NCI-H1436 (cell line): Measurements from ENCODE around the gene CYP2B6.
"Not testable (repeated sequence)": the region's sequence is repeated elsewhere in the genome, so short reads cannot be mapped to it uniquely, and the experiment has no call there.

Experiments
- DNase-seq: peaks from one replicate; lab custom pipeline; 2025; lab: John Stamatoyannopoulos, UW

CYP2B6 gene

DNA sequence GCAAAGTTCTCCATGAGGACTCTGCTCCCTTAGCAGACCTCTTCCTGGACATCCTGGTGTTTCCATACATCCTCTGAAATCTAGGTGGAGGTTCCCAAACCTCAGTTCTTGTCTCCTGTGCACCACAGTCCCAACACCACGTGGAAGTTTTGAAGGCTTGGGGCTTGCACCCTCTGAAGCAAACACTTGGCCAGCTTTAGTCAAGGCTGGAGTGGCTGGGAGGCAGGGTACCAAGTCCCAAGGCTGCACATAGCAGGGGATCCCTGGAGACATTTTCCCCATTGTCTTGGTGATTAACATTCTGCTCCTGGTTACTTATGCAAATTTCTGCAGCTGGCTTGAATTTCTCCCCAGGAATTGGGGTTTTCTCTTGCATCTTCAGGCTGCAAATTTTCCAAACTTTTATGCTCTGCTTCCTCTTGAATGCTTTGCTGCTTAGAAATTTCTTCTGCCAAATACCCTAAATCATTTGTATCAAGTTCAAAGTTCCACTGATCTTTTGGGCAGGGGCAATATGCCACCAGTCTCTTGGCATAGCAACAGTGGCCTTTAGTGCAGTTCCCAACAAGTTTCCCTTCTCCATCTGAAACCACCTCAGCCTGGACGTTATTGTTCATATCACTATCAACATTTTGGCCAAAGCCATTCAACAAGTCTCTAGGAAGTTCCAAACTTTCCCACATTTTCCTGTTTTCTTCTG lies 10.2 kb upstream of the CYP2B6 start:
- DNase-seq: not testable (repeated sequence)

DNA sequence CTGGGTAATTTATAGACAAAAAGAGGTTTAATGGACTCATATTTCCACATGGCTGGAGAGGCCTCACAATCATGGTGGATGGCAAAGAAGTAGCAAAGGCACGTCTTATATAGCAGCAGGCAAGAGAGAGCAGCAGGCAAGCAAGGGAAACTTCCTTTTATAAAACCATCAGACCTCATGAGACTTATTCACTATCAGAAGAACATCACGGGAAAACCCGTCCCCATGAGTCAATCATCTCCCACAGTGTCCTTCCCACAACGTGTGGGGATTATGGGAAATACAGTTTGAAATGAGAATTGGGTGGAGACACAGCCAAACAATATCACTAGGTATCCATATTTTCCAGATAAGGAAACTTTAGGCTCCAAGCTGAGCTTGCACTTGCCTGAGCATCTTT lies 9.5 kb upstream of the CYP2B6 start:
- no peak for DNase-seq

DNA sequence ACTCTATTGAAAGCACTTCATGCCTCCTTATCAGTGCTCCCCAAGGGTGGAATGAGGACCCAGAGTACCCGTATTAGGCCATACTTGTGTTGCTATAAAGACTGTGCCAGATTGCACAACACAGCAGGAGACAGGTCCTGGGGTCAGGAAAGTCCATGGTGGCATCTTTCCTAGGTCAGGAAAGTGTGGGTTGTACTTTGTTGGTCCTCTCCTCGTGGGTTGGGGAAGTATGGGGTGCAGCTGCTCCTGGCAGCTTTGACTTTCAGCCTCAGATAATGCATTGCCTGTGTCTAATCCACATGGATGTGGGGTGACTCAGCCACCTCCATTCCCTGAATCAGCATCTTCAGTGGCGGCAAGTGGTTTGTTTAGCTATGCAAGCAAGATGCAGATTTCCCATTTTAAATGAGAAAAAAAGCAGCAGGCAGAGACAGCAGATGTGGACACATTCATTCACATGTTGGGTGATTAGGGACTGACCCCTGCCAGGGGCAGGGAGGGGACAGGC lies 8.4 kb upstream of the CYP2B6 start:
- no peak for DNase-seq

DNA sequence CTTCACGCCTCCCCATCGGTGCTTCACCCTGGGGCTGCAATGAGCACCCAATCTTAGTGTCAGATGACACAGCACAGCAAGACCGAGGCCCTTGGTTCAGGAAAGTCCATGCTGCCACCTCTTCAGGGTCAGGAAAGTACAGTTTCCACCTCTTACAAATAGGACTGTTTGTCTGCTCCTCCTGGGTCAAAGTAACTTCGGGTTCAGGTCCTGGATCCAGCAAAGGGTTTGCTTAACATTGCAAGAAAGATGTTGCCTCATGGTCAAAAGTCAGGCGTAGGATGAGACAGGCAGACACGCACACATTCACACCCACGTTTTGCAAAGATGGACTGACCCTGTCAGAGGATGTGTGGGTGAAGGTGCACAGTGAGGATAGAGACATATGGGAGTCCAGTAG lies 1.6 kb upstream of the CYP2B6 start:
- DNase-seq: no peak

DNA sequence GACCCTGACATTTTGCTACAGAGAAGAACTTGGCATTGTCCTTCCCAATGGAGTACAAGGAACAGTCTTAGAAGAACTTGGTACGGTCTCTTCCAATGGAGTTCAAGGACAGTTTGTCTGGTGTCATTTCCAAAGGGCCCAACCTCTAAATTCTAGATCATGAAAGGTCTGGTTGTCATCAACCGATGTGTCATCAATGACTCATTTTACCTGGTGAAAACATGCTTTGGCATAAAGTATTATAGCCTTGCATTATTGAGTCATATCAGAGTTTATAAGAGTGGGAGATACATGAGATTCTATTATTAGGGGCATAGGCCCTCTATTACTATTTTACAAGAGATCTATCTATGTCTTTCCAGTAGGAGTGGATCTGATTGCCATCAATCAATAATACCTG lies 4.3 kb downstream of the CYP2B6 start:
- DNase-seq: no peak

DNA sequence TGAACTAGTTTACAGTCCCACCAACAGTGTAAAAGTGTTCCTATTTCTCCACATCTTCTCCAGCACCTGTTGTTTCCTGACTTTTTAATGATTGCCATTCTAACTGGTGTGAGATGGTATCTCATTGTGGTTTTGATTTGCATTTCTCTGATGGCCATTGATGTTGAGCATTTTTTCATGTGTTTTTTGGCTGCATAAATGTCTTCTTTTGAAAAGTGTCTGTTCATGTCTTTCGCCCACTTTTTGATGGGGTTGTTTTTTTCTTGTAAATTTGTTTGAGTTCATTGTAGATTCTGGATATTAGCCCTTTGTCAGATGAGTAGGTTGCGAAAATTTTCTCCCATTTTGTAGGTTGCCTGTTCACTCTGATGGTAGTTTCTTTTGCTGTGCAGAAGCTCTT lies 7.9 kb downstream of the CYP2B6 start:
- DNase-seq: not testable (repeated sequence)

DNA sequence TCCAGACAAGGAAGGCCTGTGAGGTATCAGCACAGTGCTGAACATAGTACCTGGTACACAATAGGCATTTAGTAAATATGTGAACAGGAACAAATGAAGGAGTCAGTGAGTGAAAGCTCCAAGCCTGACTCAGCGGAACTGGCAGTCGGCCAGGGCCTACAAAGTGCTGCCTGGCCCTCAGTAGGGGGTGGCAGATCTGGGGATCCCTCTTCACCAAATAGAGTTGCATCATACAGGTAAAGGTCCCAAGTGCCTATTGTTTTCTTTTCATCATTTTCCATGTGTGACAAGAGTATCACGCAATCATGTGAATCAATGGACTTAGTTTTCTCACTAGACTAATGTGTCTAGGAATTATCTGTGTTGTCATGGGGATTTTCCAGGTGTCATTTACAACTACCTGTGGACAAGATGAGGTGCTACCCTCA lies 9.2 kb downstream of the CYP2B6 start:
- no peak for DNase-seq

DNA sequence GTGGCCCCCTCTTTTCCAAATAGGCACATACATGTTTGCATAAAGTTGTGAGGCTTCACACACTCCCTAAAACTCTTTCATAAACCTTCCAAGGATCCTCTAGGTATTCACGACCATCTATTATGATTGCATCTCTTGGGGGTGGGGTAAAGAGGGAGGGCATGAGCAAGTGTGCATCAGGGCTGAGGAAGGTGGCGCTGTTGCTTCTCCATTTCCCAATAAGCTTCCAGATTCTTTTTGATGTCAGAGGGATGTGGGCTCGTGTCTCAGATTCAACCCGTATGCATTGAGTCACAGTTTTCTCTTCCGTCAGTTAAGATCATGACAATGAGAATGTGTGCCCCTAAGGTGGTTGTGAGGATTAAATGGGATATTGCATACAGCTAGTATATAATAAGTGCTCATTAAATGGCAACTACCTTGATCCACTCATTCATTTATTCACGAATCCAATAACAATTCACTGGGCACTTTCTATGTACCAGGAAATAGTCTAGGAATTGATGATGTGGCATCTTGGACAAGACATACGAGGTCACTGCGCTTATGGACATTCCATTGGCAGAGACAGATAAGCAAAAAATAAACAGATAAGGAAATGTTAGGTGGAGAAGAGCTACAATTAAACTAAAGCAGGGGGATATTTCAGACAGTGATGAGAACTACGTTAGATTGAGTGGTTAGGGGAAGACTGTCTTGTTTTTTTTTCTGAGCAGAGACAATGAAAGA lies 10.3 kb downstream of the CYP2B6 start:
- no peak for DNase-seq

DNA sequence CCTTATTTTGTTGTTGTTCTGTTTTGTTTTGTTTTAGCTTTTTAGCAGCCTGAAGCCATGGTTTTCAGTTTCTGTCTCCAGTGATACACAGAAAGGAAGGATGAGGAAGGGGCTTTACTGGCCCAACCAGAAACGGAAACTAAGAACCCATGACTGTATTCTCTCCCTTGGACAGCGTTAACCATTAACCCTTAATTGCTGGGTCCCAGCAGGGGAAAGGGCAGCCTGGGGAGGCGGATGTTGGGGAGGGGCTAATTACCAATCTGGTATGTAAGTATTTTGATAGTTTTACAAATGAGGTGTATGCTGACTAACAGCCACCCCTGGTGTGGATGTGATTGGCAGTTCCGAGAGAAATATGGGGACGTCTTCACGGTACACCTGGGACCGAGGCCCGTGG lies 12.6 kb downstream of the CYP2B6 start:
- DNase-seq: not testable (repeated sequence)

DNA sequence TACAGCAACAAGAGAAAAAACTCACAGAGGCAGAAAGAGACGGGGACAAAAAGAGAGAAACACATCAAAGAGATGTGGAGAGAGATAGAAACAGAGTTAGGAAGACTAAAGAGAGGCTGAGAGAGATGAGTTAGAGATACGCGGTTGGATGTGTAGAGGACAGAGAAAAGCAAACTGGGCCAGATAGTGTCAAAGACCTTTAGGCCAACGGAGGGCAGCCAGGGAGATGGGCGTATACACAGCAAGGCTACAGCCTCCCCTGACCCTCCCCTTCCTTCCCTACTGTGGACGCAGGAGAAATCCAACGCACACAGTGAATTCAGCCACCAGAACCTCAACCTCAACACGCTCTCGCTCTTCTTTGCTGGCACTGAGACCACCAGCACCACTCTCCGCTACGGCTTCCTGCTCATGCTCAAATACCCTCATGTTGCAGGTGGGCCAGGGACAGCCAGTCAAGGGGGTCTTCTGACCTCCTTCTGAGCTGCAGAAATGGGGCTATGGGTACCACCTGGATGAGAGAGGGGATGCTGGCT lies 18.7 kb downstream of the CYP2B6 start:
- no peak for DNase-seq

DNA sequence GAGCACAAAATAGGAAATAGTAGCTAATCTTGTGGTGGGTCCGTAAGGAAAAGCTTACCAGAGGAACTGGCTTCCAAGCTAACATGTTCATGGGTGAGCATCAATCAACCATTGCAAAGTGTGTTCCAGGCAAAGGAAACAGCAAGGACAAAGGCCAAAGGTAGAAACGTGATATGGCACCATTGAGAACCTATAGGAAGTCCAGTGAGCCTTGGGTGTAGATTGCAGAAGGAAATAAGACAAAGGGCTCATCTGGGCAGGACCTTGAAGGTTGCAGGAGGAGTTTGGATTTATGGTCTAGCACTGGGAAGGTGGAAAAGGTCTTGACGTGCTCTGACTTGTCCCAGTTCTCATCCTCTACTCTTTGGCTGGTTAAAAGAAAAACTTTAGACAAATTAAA lies 22.3 kb downstream of the CYP2B6 start:
- DNase-seq: no peak

DNA sequence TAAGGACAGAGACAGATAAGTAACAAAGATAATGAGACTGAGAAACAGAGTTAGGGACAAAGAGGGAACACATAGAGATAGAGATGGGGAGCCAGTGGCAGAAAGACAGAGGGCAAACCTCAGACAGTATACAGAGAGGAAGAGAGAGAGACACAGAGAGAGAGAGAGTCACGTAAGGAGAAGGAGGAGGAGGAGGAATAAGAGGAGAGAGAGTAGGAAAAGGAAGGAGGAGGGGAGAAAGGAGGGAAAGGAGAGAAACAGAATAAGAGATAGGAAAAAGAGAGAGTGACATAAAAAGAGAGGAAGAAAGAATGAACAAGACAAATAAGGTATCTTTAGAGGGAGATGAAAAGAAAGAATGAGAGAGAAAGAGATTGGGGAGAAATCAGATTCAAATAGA lies 23.6 kb downstream of the CYP2B6 start:
- DNase-seq: no peak

DNA sequence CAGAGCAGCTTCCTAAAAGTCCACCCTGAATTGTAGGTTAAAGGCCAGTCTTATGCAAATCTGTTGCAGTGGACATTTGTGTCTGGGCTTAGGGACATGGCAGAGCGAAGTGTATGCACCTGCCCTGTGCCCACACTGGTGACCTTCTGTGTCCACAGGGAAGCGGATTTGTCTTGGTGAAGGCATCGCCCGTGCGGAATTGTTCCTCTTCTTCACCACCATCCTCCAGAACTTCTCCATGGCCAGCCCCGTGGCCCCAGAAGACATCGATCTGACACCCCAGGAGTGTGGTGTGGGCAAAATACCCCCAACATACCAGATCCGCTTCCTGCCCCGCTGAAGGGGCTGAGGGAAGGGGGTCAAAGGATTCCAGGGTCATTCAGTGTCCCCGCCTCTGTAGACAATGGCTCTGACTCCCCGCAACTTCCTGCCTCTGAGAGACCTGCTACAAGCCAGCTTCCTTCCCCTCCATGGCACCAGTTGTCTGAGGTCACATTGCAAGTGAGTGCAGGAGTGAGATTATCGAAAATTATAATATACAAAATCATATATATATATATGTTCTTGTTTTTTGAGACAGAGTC lies 25.5 kb downstream of the CYP2B6 start:
- DNase-seq: no peak

DNA sequence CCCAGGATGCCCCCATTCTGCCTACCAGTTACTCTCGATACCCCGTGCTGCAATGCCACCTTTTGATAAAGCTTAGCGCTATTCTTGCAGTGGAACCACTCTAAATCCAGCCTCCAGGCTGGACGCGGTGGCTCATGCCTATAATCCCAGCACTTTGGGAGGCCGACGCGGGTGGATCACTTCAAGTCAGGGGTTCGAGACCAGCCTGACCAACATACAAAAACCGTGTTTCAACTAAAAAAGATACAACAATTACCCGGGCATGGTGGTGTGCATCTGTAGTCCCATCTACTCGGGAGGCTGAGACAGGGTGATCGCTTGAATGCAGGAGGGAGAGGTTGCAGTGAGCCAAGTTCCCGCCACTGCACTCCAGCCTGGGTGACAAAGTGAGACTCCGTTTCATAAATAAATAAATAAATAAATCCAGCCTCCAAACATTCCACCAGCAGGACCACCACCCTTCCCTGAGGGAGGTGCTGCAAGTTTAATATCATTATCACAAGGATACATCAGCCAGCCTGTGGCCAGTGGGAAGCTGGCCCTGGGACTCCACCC lies 27.7 kb downstream of the CYP2B6 start:
- DNase-seq: no peak

DNA sequence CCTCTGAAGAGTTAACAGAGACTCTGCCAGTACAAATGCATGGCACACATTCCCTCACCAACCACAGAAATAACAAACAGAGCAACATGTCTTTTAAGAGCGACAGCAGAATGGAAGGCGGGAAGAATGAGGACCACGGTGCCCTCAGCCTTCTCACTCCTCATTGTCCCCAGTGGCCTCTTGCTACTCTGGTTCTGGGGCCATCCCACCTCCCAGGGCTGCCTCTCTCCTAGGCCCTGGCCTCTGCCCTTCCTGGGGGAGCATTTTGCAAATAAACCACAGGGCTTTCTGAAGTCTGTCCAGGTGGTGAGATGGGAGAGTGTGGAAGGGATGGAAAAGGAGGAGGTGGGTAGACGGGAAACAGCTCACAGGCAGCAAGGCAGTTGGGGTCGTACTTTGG lies 28.3 kb downstream of the CYP2B6 start:
- DNase-seq: no peak

DNA sequence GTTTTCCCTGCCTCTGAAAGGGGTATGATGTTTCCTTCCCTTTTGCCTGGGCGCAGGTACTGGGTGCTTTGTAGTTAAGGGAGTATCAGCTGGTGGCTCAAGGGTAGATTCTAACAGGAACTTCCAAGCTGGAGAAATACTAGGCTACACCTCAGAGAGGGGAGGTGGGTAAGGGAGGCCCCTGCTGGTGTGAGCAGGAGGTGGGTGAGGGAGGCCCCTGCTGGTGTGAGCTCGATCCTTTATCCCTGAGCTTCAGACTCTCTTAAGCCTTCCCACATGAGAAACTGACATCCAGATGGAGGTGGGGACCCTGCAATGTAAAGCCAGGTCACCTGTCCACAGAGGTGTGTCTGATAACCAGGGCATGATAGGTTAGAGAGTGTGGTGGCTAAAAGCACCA lies 32.1 kb downstream of the CYP2B6 start:
- no peak for DNase-seq

DNA sequence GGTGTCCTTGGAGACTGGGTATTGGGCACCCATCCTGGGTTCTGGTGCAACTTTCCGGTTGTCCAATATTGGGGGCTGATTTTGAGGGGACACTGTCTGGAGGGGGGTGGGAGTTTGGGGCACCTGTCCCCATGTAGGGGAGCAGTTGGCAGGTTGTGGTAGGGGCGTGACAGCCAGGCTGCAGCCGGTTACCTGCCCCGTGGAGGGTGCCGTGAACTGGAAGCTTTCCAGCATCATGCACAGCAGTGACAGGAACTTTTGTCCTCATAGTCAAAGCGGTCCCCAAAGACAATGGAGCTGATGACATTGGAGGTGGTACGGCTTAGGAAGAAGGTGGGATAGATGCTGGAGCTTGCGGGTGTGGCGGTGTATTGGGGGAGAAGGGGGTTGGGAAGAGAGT lies 34.3 kb downstream of the CYP2B6 start:
- DNase-seq: no peak

DNA sequence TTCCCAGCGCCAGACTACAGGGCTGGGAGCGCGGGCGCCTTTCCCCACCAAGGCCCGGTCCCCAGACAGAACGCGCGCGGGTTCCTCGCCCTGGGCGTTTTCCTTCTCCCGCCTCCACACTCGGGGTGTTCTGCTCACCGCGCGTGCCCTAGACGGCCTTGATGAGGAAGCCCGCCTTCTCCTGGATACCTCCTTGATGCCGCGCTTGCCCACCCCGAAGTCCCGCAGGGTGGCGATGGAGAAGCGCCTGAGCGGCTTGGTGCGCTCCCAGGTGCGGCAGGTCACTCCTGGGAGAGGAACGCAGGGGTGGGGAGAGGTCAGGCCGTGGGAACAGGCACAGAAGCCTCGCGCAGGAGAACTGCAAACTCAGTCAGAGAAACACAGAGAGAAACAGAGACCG lies 34.8 kb downstream of the CYP2B6 start:
- DNase-seq: no peak

DNA sequence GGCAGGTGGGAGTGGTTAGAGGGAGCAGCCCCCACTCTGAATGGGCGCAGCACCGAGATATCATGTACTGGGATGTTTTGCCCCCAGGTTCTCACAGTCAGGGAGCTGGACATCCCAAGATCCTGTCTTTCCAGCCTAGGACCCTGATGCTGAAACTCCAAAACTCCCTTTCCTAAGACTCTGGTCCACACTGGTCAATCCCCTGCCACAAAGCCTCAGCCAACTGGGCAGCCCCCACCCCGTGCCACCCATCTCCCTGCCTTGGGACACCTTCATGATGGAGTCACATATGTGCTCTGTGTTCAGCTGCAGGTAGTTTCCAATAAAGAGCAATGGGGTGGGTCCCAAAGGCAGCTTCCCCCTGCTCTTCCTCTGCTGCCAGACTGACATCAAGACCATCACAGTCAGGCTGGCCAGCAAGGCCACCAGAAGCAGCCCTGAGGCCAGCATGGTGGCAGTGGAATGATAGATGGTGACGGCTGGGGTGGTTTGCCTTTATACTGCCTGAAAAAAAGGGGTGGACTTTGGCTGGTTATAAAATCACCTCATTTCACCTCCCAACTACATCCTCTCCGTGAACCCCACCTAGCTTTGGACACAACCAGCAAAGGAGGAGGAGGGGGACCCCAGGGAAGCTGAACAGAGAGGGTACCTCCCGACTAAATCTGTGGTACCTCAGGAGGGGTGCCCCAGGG lies 36.3 kb downstream of the CYP2B6 start:
- no peak for DNase-seq

DNA sequence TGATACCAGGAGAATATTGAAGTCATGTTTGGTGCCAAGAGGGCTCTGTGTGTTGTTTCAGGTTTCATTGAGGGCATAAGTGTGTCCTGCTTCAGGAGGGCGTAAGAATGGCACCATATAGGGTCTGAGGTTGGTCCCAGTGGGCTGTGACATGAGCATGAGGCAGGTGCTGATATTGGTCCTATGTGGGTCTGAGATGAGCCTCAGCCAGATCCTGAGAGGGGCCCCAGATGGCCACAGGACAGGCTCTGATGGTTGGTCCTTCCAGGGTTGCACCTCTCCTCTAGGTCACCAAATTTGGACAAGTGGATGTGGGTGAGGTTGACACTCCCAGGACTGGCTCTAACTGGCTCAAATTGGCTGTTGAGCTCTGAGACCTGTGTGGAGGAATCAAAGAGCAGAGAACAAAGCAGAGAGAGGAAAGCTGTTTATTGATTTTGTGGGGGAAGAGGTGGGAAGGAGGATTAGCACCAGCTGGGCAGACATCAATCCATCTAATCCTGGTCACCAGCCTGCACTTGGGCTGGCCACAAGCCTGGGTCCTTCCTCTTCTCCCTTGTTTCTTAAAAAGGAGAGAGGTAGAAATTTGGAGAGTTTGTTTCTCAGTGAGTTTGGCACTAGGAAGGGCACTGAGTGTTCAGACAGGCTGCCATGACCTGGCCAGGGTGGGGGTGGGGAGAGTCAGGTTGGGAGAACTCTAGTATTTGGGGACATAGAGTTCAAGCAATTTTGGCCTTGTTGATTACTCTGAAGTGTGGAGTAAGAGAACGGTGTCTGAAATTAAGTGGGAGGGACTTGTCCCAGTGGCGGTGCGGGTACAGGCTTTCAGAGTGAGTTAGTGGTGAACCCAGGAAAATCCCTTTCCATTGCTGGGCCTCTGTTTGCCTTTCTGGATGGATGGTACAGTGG lies 38.7 kb downstream of the CYP2B6 start:
- no peak for DNase-seq

DNA sequence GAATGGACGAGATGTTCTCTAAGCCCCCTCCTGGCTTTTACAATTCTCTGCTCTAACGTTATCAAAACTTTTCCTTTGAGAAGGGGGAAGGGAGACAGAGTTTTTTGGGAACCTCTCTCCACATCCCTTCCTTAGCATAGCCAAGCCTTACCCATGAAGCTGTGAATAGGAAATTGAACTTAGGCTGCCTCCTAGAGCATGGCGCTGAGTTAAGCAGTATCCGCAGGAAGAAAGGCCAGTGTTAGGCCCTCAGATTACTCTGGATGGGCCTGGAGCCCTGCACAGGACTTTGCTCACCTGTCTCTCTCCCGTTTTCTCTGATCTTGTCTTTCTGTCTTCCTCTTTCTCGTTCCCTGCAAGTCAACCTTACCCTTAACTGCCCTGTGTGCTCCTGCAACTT lies 39.6 kb downstream of the CYP2B6 start:
- DNase-seq: no peak
